Thoracic aorta (tissue), 2 donors: ENCODE results near the gene RELL1. TPM values are rescaled to one million over a fixed set of nuclear protein-coding genes. Genes with fewer than 3 reads are reported as not detected.

Experiments
- ATAC-seq: fragments of 150-250 bp; one replicate; pipeline ENCODE4 v1.8.0; 2017; ENCODE audit warnings: low read depth; ENCODE audit not compliant: insufficient number of reproducible peaks, low FRiP score
- DNase-seq: peaks from one replicate; pipeline ENCODE4 v3.0.0-alpha.2; 2020; ENCODE audit warnings: low spot score
- H3K27ac ChIP-seq, 2 donors: fragments of 200-600 bp; sonication (generic); 1 replicate in 1 of 2; 2 replicates in 1 of 2; pipeline ENCODE4 v1.5.1; 2016; ENCODE audit warnings: mild to moderate bottlenecking in 2 of 2, moderate library complexity in 2 of 2
- H3K27me3 ChIP-seq: fragments of 200-600 bp; sonication (generic); replicated peaks from 2 replicates; pipeline ENCODE4 v1.6.0; 2016; ENCODE audit warnings: mild to moderate bottlenecking; ENCODE audit not compliant: insufficient read depth
- H3K36me3 ChIP-seq: fragments of 200-600 bp; sonication (generic); one replicate; pipeline ENCODE4 v1.5.1; 2016
- H3K4me1 ChIP-seq, 2 donors: fragments of 200-600 bp; sonication (generic); 1 replicate in 1 of 2; 2 replicates in 1 of 2; pipeline versions ENCODE4 v1.5.1 to v1.6.0; 2016; ENCODE audit warnings: low read depth in 2 of 2, mild to moderate bottlenecking in 1 of 2; ENCODE audit not compliant: control insufficient read depth in 1 of 2
- H3K4me3 ChIP-seq: fragments of 200-600 bp; sonication (generic); 2 replicates; pipeline ENCODE4 v1.5.1; 2016; ENCODE audit warnings: mild to moderate bottlenecking
- H3K9me3 ChIP-seq: fragments of 200-600 bp; sonication (generic); 2 replicates; pipeline ENCODE4 v1.5.1; 2016
- CTCF ChIP-seq: fragments of 200-600 bp; sonication (generic); IDR thresholded peaks from one replicate; pipeline ENCODE4 v1.5.1; 2019; ENCODE audit warnings: antibody characterized with exemption
- total RNA-seq, 2 donors: library from RNA; depleted of rRNA; stranded (reverse); fragments of >200 nt; gene quantifications; one replicate each; pipeline versions ENCODE4 v1.1.0 to v1.2.3, GENCODE V29; 2016

The RELL1 gene
- total RNA-seq, 2 donors from 2014 or later, result 46.7 to 69.3 TPM

- no peak for TF ChIP-seq CTCF
- Histone ChIP-seq H3K4me3 (no peak overlapping the region), H3K4me1 (no peaks in the 10 kb centered on the region), H3K9me3 (no peaks in the 10 kb centered on the region), H3K36me3 (peaks cover 3% of the 10 kb centered on the region), H3K27me3 (no peaks in the 10 kb centered on the region), H3K27ac (no peak overlapping the region)
- DNase-seq, result no peak
- ATAC-seq, result no peak
Measured at GRCh38 chr4:37612811-37613210, 73.4 kb downstream of the RELL1 start.

- Histone ChIP-seq H3K9me3 (no peaks in the 10 kb centered on the region), H3K27me3 (no peaks in the 10 kb centered on the region), H3K36me3 (peaks cover 3% of the 10 kb centered on the region), H3K4me3 (no peak overlapping the region), H3K27ac (no peak overlapping the region), H3K4me1 (no peaks in the 10 kb centered on the region)
- no peak for TF ChIP-seq CTCF
- DNase-seq (no peak), ATAC-seq (no peak)
Measured at GRCh38 chr4:37609626-37610025, 76.5 kb downstream of the RELL1 start.

- no peak overlapping the region for H3K4me3 ChIP-seq
- TF ChIP-seq CTCF, result no peak
- no peaks in the 10 kb centered on the region for H3K27me3 ChIP-seq
- DNase-seq (no peak), ATAC-seq (no peak)
- peaks cover 3% of the 10 kb centered on the region for H3K36me3 ChIP-seq
- no peaks in the 10 kb centered on the region for H3K4me1 ChIP-seq
- no peaks in the 10 kb centered on the region for H3K9me3 ChIP-seq
- H3K27ac ChIP-seq, result no peak overlapping the region
Measured at GRCh38 chr4:37607018-37607417, 79.2 kb downstream of the RELL1 start.

- ATAC-seq (no peak), DNase-seq (no peak)
- peaks cover 4 to 6% of the 10 kb centered on the region in 2 donors for H3K4me1 ChIP-seq
- no peaks in the 10 kb centered on the region for H3K27me3 ChIP-seq
- peaks cover 3% of the 10 kb centered on the region for H3K36me3 ChIP-seq
- no peak overlapping the region for H3K4me3 ChIP-seq
- H3K27ac ChIP-seq, result no peak overlapping the region
- no peak for TF ChIP-seq CTCF
- no peaks in the 10 kb centered on the region for H3K9me3 ChIP-seq
Measured at GRCh38 chr4:37605843-37606565, 80.2 kb downstream of the RELL1 start.

- no peak overlapping the region for H3K27ac ChIP-seq
- no peak for TF ChIP-seq CTCF
- H3K36me3 ChIP-seq, result peaks cover 2% of the 10 kb centered on the region
- DNase-seq (no peak), ATAC-seq (no peak)
- H3K4me3 ChIP-seq, result no peak overlapping the region
- H3K9me3 ChIP-seq, result no peaks in the 10 kb centered on the region
- no peaks in the 10 kb centered on the region for H3K27me3 ChIP-seq
- H3K4me1 ChIP-seq, result peaks cover 4 to 6% of the 10 kb centered on the region in 2 donors
Measured at GRCh38 chr4:37604461-37604860, 81.7 kb downstream of the RELL1 start.
